SU-DHL-6 (cell line): ENCODE data around the gene ARMC3.

Experiments
- EZH2phosphoT487 ChIP-seq: fragments of 200-600 bp; sonication (generic), shearing (Covaris generic); conservative IDR thresholded peaks from 2 replicates; pipeline ENCODE4 v1.6.1; 2018; ENCODE audit warnings: mild to moderate bottlenecking, antibody characterized with exemption, low read length, moderate library complexity, mixed read lengths
- TF ChIP-seq, protein P1 (sequence below): fragments of 200-600 bp; sonication (generic); IDR thresholded peaks from one replicate; pipeline ENCODE4 v1.5.1; 2017; ENCODE audit warnings: antibody characterized with exemption, mild to moderate bottlenecking, low read length, moderate library complexity; ENCODE audit not compliant: insufficient read depth, poor library complexity, severe bottlenecking

DNA sequence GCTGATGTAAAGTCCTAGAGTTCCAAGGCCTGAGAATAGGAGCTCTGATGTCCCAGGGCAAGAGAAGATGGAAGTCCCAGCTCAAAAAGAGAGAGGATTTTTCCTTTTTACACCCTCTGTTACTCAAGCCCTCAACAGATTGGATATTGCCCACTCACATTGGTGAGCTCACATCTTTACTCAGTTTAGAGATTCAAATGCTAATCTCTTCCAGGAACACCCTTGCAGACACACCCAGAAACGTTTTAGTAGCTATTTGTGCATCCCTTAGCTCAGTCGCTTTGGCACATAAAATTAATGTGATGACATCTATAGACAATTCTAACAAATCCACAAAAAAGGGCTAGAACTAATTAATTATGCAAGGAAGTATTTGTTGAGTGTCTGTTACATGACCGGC is 27.1 kb downstream of the ARMC3 start:
- TF ChIP-seq, protein P1, sequence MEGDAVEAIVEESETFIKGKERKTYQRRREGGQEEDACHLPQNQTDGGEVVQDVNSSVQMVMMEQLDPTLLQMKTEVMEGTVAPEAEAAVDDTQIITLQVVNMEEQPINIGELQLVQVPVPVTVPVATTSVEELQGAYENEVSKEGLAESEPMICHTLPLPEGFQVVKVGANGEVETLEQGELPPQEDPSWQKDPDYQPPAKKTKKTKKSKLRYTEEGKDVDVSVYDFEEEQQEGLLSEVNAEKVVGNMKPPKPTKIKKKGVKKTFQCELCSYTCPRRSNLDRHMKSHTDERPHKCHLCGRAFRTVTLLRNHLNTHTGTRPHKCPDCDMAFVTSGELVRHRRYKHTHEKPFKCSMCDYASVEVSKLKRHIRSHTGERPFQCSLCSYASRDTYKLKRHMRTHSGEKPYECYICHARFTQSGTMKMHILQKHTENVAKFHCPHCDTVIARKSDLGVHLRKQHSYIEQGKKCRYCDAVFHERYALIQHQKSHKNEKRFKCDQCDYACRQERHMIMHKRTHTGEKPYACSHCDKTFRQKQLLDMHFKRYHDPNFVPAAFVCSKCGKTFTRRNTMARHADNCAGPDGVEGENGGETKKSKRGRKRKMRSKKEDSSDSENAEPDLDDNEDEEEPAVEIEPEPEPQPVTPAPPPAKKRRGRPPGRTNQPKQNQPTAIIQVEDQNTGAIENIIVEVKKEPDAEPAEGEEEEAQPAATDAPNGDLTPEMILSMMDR: no peak
- TF ChIP-seq EZH2phosphoT487: no peak
